ENCODE results near the gene MARS2.
"Not testable (repeated sequence)": the region's sequence is repeated elsewhere in the genome, so short reads cannot be mapped to it uniquely, and the experiment has no call there.

The MARS2 gene

DNA sequence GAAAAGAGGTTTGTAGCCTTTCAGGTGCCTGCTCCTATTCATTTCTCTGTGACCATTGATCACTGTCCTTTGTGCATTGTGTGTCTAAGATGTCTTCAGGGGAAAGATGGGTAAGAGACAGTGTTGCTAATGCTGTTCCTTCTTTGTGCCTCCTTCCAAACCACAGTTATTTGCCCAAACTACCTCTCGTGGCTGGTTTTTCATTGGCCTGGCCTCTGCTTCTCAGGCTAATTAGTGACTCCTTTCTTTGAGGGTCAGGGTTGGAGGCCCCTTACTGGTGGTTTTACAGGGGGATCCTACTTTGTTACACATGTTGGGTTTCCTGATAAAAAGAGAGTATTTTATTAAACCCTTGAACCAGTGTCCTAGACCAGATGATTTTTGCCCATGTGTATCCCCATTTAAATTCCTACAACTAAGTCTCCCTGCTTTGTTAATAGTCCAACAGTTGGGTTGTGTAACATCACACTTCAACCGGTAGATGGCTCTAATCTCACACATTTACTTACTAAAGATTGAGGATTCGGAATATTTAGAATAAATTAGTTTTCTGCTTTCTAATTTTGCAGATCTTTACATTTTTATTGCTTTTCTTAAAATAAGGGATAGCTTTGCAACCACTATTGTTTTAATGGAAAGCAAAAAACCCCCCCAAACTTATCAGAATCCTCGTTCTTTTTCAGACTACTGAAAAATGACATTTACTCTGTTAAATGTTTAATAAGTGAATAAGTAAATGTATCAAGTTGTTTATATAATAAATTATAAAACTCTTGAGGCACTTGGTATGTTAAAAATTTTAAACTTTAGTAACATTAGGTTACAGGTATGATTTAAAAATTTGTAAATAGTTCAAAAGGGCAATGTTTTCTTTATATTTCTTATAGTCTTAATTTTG, 2.4 kb downstream of the MARS2 start:
- DNase-seq, result no peak

DNA sequence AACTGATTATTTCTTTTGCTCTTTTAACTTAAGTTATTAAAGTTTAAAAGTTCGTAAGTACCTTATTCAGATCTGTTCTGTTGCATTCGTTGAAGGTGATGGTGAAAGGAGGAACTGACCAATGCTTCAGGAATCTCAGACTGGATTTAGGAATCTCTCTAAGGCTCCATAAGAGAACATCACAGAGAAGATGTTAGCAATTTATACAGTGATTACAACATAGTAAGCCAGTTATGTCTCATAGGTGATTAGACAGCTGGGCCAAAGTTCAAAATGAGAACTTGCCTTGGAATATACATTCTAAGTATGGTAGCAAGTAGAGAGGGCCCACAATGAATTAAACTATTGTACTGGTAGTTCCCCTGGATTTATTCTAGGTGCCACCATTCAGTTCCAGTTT, 3.2 kb downstream of the MARS2 start:
- no peak for DNase-seq

- not testable (repeated sequence) for DNase-seq
Measured at GRCh38 chr2:197709140-197709539, 4.0 kb downstream of the MARS2 start.

GRCh38 chr2:197710424-197711042, 5.4 kb downstream of the MARS2 start:
- DNase-seq, result peak; percentile 13

DNA sequence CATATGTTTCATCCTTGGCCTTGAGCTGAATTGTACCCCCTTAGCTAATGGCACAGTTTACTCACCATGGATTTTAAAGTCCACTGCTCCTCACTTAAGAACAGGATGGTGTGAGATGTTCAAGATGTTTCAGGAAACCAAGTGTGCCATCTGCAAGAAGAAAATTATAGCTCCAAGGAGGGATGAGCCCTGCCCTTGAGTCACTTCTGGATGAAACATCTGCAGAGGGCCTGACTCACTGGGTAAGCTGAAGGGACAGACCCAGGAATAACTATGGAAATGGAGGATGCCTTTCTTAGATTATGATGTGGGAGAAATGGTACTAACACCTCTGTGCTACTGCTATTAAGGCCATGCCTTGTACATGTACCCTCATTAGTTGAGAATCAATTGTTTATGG, 6.4 kb downstream of the MARS2 start:
- DNase-seq, result no peak

DNA sequence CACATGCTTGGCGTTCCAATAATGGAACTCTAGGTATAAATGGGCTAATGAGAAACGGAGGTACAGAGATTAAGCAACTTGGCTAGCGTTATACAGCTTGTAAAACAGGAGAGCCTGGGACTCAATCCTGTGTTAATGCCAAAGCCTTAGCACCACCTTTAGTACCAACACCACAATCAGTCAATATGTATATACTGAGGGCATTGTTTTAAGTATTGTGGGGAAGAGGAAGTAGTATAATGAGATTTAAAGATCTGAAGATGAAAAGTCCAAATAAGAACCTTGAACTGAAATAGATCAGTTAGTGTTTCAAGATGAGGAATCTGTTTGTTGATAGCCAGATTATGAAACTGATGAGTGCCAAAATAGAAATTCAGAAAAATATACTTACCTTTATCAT, 8.1 kb downstream of the MARS2 start:
- no peak for DNase-seq

DNA sequence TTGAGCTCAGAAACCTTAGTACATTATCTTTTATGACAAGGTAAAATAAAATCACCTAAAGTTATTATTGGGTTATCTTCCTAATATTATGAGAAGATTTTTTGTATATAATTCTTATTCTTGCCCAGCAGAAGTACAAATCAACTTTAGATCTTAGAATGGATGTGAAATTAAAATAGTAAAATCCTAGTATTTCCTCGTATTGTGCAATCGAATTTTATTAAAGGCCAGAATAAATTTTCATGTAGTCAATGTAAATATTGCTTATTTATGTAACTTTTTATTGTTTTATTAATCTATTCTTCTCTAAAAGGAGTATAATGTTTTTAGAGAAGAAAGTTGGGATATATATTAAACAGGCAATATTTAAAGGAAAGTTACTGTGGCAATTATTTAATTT, 12.7 kb downstream of the MARS2 start:
- DNase-seq, result no peak

DNA sequence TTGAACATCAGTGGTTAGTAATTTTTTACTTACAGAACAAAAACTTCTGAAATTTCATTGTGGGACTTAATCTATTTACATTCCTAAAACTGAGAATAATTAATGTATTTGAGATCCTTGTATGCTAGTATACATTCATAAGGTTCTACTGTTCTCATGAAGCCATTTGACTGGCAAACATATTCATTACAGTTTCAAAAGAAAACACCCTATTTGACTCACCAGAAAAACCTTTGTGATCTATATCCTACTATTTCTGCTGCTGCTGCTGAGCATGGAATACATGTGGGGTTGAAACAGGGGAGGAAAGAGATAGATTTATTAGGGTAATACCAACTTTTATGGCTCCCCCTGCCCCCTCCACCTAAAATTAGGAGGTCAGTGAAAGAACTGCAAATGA, 21.8 kb downstream of the MARS2 start:
- no peak for DNase-seq

DNA sequence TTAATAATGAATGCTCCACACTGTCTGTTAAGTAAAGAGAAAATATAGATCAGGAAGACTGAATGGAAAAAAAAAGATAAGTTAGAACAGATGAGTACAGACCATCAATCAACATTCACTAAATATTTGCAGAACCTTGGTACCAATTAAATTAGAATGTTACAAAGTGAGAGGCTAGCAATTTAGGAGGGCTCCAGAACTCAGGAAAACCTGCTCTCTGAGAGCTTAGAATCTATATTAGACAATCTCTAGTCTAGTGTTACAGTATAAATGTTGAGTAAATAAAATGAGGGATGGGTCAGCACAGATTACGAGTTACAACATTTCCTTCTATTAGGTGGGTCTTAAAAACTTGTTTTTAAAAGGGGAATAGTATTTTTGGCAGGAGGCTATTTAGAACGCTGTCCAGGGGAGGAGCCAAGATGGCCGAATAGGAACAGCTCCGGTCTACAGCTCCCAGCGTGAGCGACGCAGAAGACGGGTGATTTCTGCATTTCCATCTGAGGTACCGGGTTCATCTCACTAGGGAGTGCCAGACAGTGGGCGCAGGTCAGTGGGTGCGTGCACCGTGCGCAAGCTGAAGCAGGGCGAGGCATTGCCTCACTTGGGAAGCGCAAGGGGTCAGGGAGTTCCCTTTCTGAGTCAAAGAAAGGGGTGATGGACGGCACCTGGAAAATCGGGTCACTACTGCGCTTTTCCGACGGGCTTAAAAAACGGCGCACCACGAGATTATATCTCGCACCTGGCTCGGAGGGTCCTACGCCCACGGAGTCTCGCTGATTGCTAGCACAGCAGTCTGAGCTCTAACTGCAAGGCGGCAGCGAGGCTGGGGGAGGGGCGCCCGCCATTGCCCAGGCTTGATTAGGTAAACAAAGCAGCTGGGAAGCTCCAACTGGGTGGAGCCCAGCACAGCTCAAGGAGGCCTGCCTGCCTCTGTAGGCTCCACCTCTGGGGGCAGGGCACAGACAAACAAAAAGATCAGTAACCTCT, 23.7 kb downstream of the MARS2 start:
- not testable (repeated sequence) for DNase-seq

DNA sequence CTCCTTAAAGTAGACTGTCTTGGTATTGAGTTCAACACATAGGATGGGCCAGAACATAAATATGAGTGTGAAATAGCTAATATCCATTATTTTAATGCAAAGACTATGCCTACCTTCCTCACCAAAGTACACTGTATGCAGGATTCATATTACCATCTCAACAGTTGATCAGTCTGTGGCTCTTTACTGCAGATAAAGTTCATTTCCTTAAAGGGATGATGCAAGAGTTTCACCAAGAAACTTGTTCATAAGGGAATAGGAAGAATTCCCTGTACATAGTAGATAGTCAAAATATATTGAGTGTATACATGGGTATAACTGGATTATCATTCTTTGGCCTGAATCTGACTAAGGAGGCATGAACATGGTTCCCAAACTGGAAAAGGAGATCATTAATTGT, 35.0 kb downstream of the MARS2 start:
- DNase-seq, result no peak

All from stimulated activated CD4-positive, alpha-beta T cell treated with anti-CD3 and anti-CD28 coated beads, Interleukin-1b, Interleukin-23, amount 100 ng/mL, for 48 hours (primary cell).